ENCODE results near the gene MPRIP.

The MPRIP gene

GRCh38 chr17:17051791-17052461 lies 9.7 kb downstream of the MPRIP start:
- Histone ChIP-seq H3K4me3 (peak overlapping the region; percentile 44), H3K27ac (peak overlapping the region; percentile 86), H3K4me2 (peak overlapping the region; percentile 96), H3K4me1 (peaks cover 100% of the 10 kb centered on the region), H4K20me1 (peaks cover 97% of the 10 kb centered on the region), H3K9ac (peak overlapping the region; percentile 74), H3K9me3 (no peaks in the 10 kb centered on the region), H3K27me3 (no peaks in the 10 kb centered on the region), H3K36me3 (peaks cover 3% of the 10 kb centered on the region; the same call in 1 of the 2 replicates)
- TF ChIP-seq Cebpa-rat (IDR thresholded peaks at IDR 0.05), result no peak

GRCh38 chr17:17052462-17053221 lies 10.4 kb downstream of the MPRIP start:
- Histone ChIP-seq H3K27me3 (no peaks in the 10 kb centered on the region), H4K20me1 (peaks cover 97% of the 10 kb centered on the region), H3K9me3 (no peaks in the 10 kb centered on the region), H3K36me3 (peaks cover 11% of the 10 kb centered on the region), H3K27ac (peak overlapping the region; percentile 86), H3K4me2 (peak overlapping the region; percentile 96), H3K4me1 (peaks cover 100% of the 10 kb centered on the region), H3K4me3 (peak overlapping the region; percentile 44), H3K9ac (peak overlapping the region; percentile 74)
- no peak for TF ChIP-seq Cebpa-rat (IDR thresholded peaks at IDR 0.05)

- H3K4me1 ChIP-seq, result peaks cover 100% of the 10 kb centered on the region
- peak overlapping the region; percentile 86 for H3K27ac ChIP-seq
- no peaks in the 10 kb centered on the region for H3K9me3 ChIP-seq
- peaks cover 97% of the 10 kb centered on the region for H4K20me1 ChIP-seq
- H3K36me3 ChIP-seq, result peaks cover 21% of the 10 kb centered on the region
- H3K9ac ChIP-seq, result peak overlapping the region; percentile 74; the same call in 1 of the 2 replicates
- H3K4me3 ChIP-seq, result peak overlapping the region; percentile 44
- no peak for TF ChIP-seq Cebpa-rat (IDR thresholded peaks at IDR 0.05)
- peak overlapping the region; percentile 96 for H3K4me2 ChIP-seq
- no peaks in the 10 kb centered on the region for H3K27me3 ChIP-seq
Observed at GRCh38 chr17:17053446-17054379, 11.5 kb downstream of the MPRIP start.

- Histone ChIP-seq H3K9ac (peak overlapping the region; percentile 44; the same call in 1 of the 2 replicates), H4K20me1 (peaks cover 97% of the 10 kb centered on the region), H3K4me1 (peaks cover 100% of the 10 kb centered on the region), H3K36me3 (peaks cover 28% of the 10 kb centered on the region), H3K4me2 (peak overlapping the region; percentile 96), H3K9me3 (no peaks in the 10 kb centered on the region), H3K27me3 (no peaks in the 10 kb centered on the region), H3K4me3 (0 out of 2 replicates have a peak overlapping the region, but pooled peaks have one; percentile 44), H3K27ac (peak overlapping the region; percentile 70)
- no peak for TF ChIP-seq Cebpa-rat (IDR thresholded peaks at IDR 0.05)
Observed at GRCh38 chr17:17054636-17055035, 12.4 kb downstream of the MPRIP start.

GRCh38 chr17:17055286-17056155 lies 13.3 kb downstream of the MPRIP start:
- Histone ChIP-seq H3K27ac (peak overlapping the region; percentile 70), H3K4me2 (peak overlapping the region; percentile 96), H3K9ac (peak overlapping the region; percentile 44), H3K4me3 (no peak overlapping the region), H3K9me3 (no peaks in the 10 kb centered on the region), H4K20me1 (peaks cover 100% of the 10 kb centered on the region), H3K4me1 (peaks cover 100% of the 10 kb centered on the region), H3K36me3 (peaks cover 37% of the 10 kb centered on the region), H3K27me3 (no peaks in the 10 kb centered on the region)
- no peak for TF ChIP-seq Cebpa-rat (IDR thresholded peaks at IDR 0.05)

- Histone ChIP-seq H3K4me1 (peaks cover 100% of the 10 kb centered on the region), H3K27me3 (no peaks in the 10 kb centered on the region), H3K4me2 (peak overlapping the region; percentile 96), H3K4me3 (no peak overlapping the region), H3K27ac (peak overlapping the region; percentile 70), H3K36me3 (peaks cover 43% of the 10 kb centered on the region), H3K9me3 (no peaks in the 10 kb centered on the region), H3K9ac (peak overlapping the region; percentile 44), H4K20me1 (peaks cover 100% of the 10 kb centered on the region)
- TF ChIP-seq Cebpa-rat (IDR thresholded peaks at IDR 0.05), result no peak
Observed at GRCh38 chr17:17056156-17056539, 13.9 kb downstream of the MPRIP start.

GRCh38 chr17:17057057-17057551 lies 14.8 kb downstream of the MPRIP start:
- Histone ChIP-seq H3K4me2 (peak overlapping the region; percentile 96), H3K27ac (peak overlapping the region; percentile 70; the same call in 1 of the 2 replicates), H3K9me3 (no peaks in the 10 kb centered on the region), H3K4me1 (peaks cover 100% of the 10 kb centered on the region), H3K36me3 (peaks cover 48% of the 10 kb centered on the region), H4K20me1 (peaks cover 100% of the 10 kb centered on the region), H3K9ac (no peak overlapping the region), H3K27me3 (no peaks in the 10 kb centered on the region), H3K4me3 (no peak overlapping the region)
- TF ChIP-seq Cebpa-rat (IDR thresholded peaks at IDR 0.05), result no peak

GRCh38 chr17:17058304-17058703 lies 16.0 kb downstream of the MPRIP start:
- peaks cover 100% of the 10 kb centered on the region for H3K4me1 ChIP-seq
- H3K4me3 ChIP-seq, result no peak overlapping the region
- peak overlapping the region; percentile 96 for H3K4me2 ChIP-seq
- H3K9ac ChIP-seq, result peak overlapping the region; percentile 26; the same call in 1 of the 2 replicates
- peak overlapping the region; percentile 63 for H3K27ac ChIP-seq
- H3K27me3 ChIP-seq, result no peaks in the 10 kb centered on the region
- peaks cover 100% of the 10 kb centered on the region for H4K20me1 ChIP-seq
- TF ChIP-seq Cebpa-rat (IDR thresholded peaks at IDR 0.05), result no peak
- no peaks in the 10 kb centered on the region for H3K9me3 ChIP-seq
- H3K36me3 ChIP-seq, result peaks cover 48% of the 10 kb centered on the region

All from BLaER1 (cell line).